HepG2 (cell line): Measurements from ENCODE around the gene COPZ2. TPM values are rescaled to one million over a fixed set of nuclear protein-coding genes. Genes with fewer than 3 reads are reported as not detected.
A peak's percentile ranks its signal among the peaks of the same experiment; 100 is the strongest.

Experiments used
- CEBPB ChIP-seq: IDR thresholded peaks from 2 replicates; pipeline ENCODE4 v1.6.1; 2011; ENCODE audit warnings: low read depth, low read length, improper control_type of control experiment, borderline replicate concordance
- JUN ChIP-seq: sonication (generic); formaldehyde crosslinking; IDR thresholded peaks from 2 replicates; pipeline ENCODE4 v1.4.0; 2020; ENCODE audit warnings: mild to moderate bottlenecking, missing genetic modification reagents
- KAT7 ChIP-seq: IDR thresholded peaks from 2 replicates; pipeline ENCODE4 v1.6.1; 2018; ENCODE audit warnings: borderline replicate concordance, missing compliant biosample characterization
- KDM3A ChIP-seq: IDR thresholded peaks from 2 replicates; pipeline ENCODE4 v1.6.1; 2018; ENCODE audit warnings: low read depth, missing compliant biosample characterization
- MAZ ChIP-seq, 2 experiments: sonication (generic) in 1 of 2; formaldehyde crosslinking in 1 of 2; IDR thresholded peaks; 2 replicates each; pipeline versions ENCODE4 v1.5.0 to v1.6.1; 2012 to 2020; ENCODE audit warnings: low read depth in 2 of 2, mild to moderate bottlenecking in 2 of 2, borderline replicate concordance in 1 of 2, improper control_type of control experiment in 1 of 2, low read length in 1 of 2, missing genetic modification reagents in 1 of 2, moderate library complexity in 1 of 2
- MXD3 ChIP-seq: IDR thresholded peaks from 2 replicates; pipeline ENCODE4 v1.6.1; 2016; ENCODE audit warnings: mild to moderate bottlenecking, missing biosample characterization, missing genetic modification reagents
- RARA ChIP-seq: IDR thresholded peaks from 2 replicates; pipeline ENCODE4 v1.6.1; 2016; ENCODE audit warnings: missing genetic modification reagents, missing compliant biosample characterization
- REST ChIP-seq, 2 experiments: IDR thresholded peaks; 2 replicates each; pipeline ENCODE4 v1.6.1; 2011 to 2012; ENCODE audit warnings: low read length in 2 of 2, borderline replicate concordance in 1 of 2, low read depth in 1 of 2, mild to moderate bottlenecking in 1 of 2, moderate library complexity in 1 of 2
- ZFP37 ChIP-seq: sonication (generic); formaldehyde crosslinking; IDR thresholded peaks from 2 replicates; pipeline ENCODE4 v1.4.0; 2020; ENCODE audit warnings: missing genetic modification reagents, borderline replicate concordance
- ZNF235 ChIP-seq: sonication (generic); formaldehyde crosslinking; IDR thresholded peaks from 2 replicates; pipeline ENCODE4 v1.8.1; 2023; ENCODE audit warnings: mild to moderate bottlenecking, missing genetic modification reagents, borderline replicate concordance
- ZNF263 ChIP-seq: sonication (generic); formaldehyde crosslinking; IDR thresholded peaks from 2 replicates; pipeline ENCODE4 v1.4.0; 2020; ENCODE audit warnings: missing genetic modification reagents
- ZNF512 ChIP-seq: sonication (generic); formaldehyde crosslinking; IDR thresholded peaks from 2 replicates; pipeline ENCODE4 v1.4.0; 2020; ENCODE audit warnings: mild to moderate bottlenecking, missing genetic modification reagents
- ZNF513 ChIP-seq: sonication (generic); formaldehyde crosslinking; conservative IDR thresholded peaks from 2 replicates; pipeline ENCODE4 v1.5.0; 2020; ENCODE audit warnings: missing genetic modification reagents
- ZNF556 ChIP-seq: sonication (generic); formaldehyde crosslinking; IDR thresholded peaks from 2 replicates; pipeline ENCODE4 v1.4.0; 2020; ENCODE audit warnings: mild to moderate bottlenecking, missing genetic modification reagents, borderline replicate concordance
- ZNF605 ChIP-seq: sonication (generic); formaldehyde crosslinking; IDR thresholded peaks from 2 replicates; pipeline ENCODE4 v1.8.0; 2022; ENCODE audit warnings: mild to moderate bottlenecking, missing genetic modification reagents
- ZNF652 ChIP-seq: IDR thresholded peaks from 2 replicates; pipeline ENCODE4 v1.6.1; 2016; ENCODE audit warnings: low read depth, borderline replicate concordance
- ZNF746 ChIP-seq: sonication (generic); formaldehyde crosslinking; IDR thresholded peaks from 2 replicates; pipeline ENCODE4 v1.8.0; 2022; ENCODE audit warnings: mild to moderate bottlenecking, missing genetic modification reagents
- ZSCAN25 ChIP-seq: sonication (generic); formaldehyde crosslinking; IDR thresholded peaks from 2 replicates; pipeline ENCODE4 v1.8.0; 2022; ENCODE audit warnings: mild to moderate bottlenecking, missing genetic modification reagents
- ZXDC ChIP-seq: sonication (generic); formaldehyde crosslinking; IDR thresholded peaks from 2 replicates; pipeline ENCODE4 v1.5.0; 2020; ENCODE audit warnings: mild to moderate bottlenecking, missing genetic modification reagents
- polyA plus RNA-seq, 8 experiments: library from polyadenylated mRNA; depleted of rRNA in 3 of 8; stranded (reverse) in 7 of 8; unstranded in 1 of 8; fragments of >200 nt; fragmentation: Illumina TruSeq in 4 of 8; extraction: Trizol in 4 of 8; gene quantifications; 2 replicates each; pipeline versions ENCODE4 v1.2.1 to v1.2.3, GENCODE V29; 2011 to 2016; ENCODE audit warnings: low read depth in 4 of 8, missing spikeins in 1 of 8, mixed read lengths in 1 of 8; ENCODE audit not compliant: insufficient read depth in 1 of 8
- total RNA-seq, 5 experiments: library from RNA; depleted of rRNA; stranded (reverse); fragments of >200 nt; fragmentation: Illumina TruSeq; extraction: Trizol; gene quantifications; 2 replicates each; pipeline ENCODE4 v1.2.3, GENCODE V29; 2016; ENCODE audit warnings: low read depth in 1 of 5

Gene COPZ2
- total and polyA plus RNA-seq, 2 of the 13 experiments (the other 11 are each of a cell fraction or from before 2014, with no cell fraction given): 0.61 to 1.5 TPM

- TF ChIP-seq ZNF512 (CRISPR knock-in tag) (no peak), ZNF513 (CRISPR knock-in tag) (no peak), ZNF235 (no peak), ZNF263 (CRISPR knock-in tag) (no peak), JUN (CRISPR knock-in tag) (0 out of 2 replicates have a peak, but pooled peaks have one; percentile 14), MAZ (IDR thresholded peaks at IDR 0.05; ENCODE audit: borderline replicate concordance, low read depth, low read length) (no peak), MAZ (CRISPR knock-in tag; IDR thresholded peaks at IDR 0.05; ENCODE audit: low read depth) (no peak; the same call in 1 of the 2 replicates), MXD3 (no peak), REST (IDR thresholded peaks at IDR 0.05; ENCODE audit: borderline replicate concordance in 1 of 2, low read depth in 1 of 2, low read length in 2 of 2) (no peak), ZNF556 (no peak), ZFP37 (no peak), ZNF605 (CRISPR knock-in tag) (0 out of 2 replicates have a peak, but pooled peaks have one; percentile 53), KAT7 (no peak), RARA (CRISPR knock-in tag) (no peak), ZSCAN25 (CRISPR knock-in tag) (no peak), ZNF652 (CRISPR knock-in tag) (no peak), KDM3A (CRISPR knock-in tag) (no peak), ZNF746 (CRISPR knock-in tag) (no peak), ZXDC (CRISPR knock-in tag) (no peak; the same call in 1 of the 2 replicates), CEBPB (no peak)
Observed at GRCh38 chr17:48023400-48024148, 14.0 kb downstream of the COPZ2 start (continued).
